Activated CD4-positive, alpha-beta memory T cell treated with anti-CD3 and anti-CD28 coated beads, Interleukin-2, amount 10 ng/mL, durations not matched to agents 7 days and 5 days (primary cell): ENCODE results near the gene SPDYE4. TPM values are rescaled to one million over a fixed set of nuclear protein-coding genes. Genes with fewer than 3 reads are reported as not detected.

Source experiments
- CTCF ChIA-PET: fragments of 350-600 bp; sonication (Branson Sonifier 250); formaldehyde crosslinking; loops from one replicate; lab custom pipeline; 2021; ENCODE audit warnings: antibody characterized with exemption, inconsistent platforms; lab: Charles Lee
- POLR2A ChIA-PET: fragments of 350-600 bp; sonication (Branson Sonifier 250); formaldehyde crosslinking; loops from one replicate; lab custom pipeline; 2021; ENCODE audit warnings: antibody characterized with exemption; lab: Charles Lee
- DNase-seq: peaks from one replicate; pipeline ENCODE4 v3.0.0-alpha.2; 2020
- H3K27ac Mint-ChIP-seq: one replicate; pipeline ENCODE4 v1.8.0; 2021; ENCODE audit warnings: mild to moderate bottlenecking, mixed read lengths
- H3K27me3 Mint-ChIP-seq: one replicate; pipeline ENCODE4 v1.8.0; 2021; ENCODE audit warnings: mixed read lengths
- H3K36me3 Mint-ChIP-seq: one replicate; pipeline ENCODE4 v1.8.0; 2021; ENCODE audit warnings: low read depth, mixed read lengths
- H3K4me1 Mint-ChIP-seq: one replicate; pipeline ENCODE4 v1.8.0; 2021; ENCODE audit warnings: mixed read lengths
- H3K4me3 Mint-ChIP-seq: one replicate; pipeline ENCODE4 v1.8.0; 2021; ENCODE audit warnings: mild to moderate bottlenecking, mixed read lengths
- H3K9me3 Mint-ChIP-seq: one replicate; pipeline ENCODE4 v1.8.0; 2021; ENCODE audit warnings: mixed read lengths
- total RNA-seq, 2 experiments: library from RNA; stranded (reverse); gene quantifications; one replicate each; pipeline ENCODE4 v1.2.3, GENCODE V29; 2021

Gene SPDYE4
- total RNA-seq, 2 experiments from 2014 or later, result not detected

DNA sequence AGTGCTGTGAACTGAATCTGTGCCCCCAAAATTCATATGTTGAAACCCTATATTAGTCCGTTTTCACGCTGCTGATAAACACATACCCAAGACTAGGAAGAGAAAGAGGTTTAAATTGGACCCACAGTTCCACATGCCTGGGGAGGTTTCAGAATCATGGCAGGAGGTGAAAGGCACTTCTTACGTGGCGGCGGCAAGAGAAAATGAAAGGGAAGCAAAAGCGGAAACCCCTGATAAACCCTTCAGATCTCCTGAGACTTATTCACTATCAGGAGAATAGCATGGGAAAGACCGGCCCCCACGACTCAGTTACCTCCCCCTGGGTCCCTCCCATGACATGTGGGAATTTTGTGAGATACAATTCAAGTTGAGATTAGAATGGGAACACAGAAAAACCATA, 3.7 kb upstream of the SPDYE4 start:
- Mint-ChIP-seq H3K27ac (no peak overlapping the region), H3K4me3 (no peak overlapping the region), H3K27me3 (peaks cover 18% of the 10 kb centered on the region), H3K36me3 (no peaks in the 10 kb centered on the region), H3K4me1 (no peaks in the 10 kb centered on the region), H3K9me3 (no peaks in the 10 kb centered on the region)
- ChIA-PET CTCF (no interaction called here), POLR2A (no interaction called here)
- DNase-seq, result no peak

DNA sequence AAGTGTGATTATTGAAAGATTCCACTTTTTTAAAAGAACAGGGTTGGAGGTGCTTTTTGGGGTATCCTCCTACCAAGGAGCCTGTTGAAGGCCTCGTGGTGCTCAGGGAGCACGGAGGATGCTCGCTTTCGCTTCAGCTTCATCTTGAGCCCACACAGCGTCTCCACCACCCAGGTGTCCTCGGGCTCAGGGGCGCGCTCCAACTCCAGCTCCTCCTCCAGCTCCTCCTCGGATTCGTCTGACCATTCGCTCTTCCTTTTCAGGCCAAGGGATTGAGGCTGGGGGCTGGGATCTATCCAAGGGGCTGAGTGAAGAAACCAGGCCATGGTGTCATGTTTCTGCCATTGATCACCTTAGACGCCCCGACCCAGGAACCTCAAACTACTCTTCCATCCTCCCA, 1.2 kb downstream of the SPDYE4 start:
- H3K4me1 Mint-ChIP-seq, result no peaks in the 10 kb centered on the region
- no peak for DNase-seq
- H3K9me3 Mint-ChIP-seq, result no peaks in the 10 kb centered on the region
- no peak overlapping the region for H3K27ac Mint-ChIP-seq
- H3K27me3 Mint-ChIP-seq, result peaks cover 21% of the 10 kb centered on the region
- CTCF ChIA-PET, result interaction anchor here (0.7 kb wide), 1 partner anchor 675 kb away, joined by 3 read pairs; no protein-coding TSS in a partner anchor
- no peaks in the 10 kb centered on the region for H3K36me3 Mint-ChIP-seq
- POLR2A ChIA-PET, result no interaction called here
- H3K4me3 Mint-ChIP-seq, result no peak overlapping the region

DNA sequence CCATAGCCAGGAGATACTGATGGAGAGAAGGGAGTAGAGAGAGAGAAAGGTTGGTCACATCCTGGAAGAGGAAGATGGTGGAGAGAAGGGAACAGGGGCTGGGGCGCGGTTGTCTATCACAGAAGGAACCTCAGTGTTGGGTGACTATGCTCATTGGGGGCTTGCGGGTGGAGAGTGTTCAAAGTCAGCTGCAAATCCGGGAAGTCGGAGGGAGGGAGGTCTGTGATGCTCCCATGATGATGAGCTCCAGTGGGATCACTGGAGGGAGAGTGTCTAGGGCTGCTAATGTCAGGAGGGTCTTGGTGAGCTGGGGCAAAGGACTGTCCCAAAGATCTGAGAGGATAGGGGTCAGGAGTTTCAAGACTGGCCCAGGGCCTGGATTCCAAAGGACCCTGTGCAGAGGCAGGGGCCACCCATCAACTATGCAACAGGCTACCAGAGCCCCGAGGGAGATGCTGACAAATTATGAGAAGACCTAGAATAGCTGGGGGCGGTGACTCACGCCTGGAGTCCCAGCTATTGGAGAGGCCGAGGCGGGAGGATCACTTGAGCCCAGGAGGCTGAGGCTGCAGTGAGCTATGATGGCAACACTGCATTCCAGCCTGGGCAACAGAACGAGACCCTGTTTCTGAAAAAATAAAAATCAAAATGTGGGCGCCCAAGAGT, 2.6 kb downstream of the SPDYE4 start:
- ChIA-PET CTCF (interaction anchor here (0.6 kb wide), 1 partner anchor 163 kb away, joined by 3 read pairs; no protein-coding TSS in a partner anchor), POLR2A (no interaction called here)
- peaks cover 13% of the 10 kb centered on the region for H3K27me3 Mint-ChIP-seq
- no peak overlapping the region for H3K27ac Mint-ChIP-seq
- H3K4me1 Mint-ChIP-seq, result no peaks in the 10 kb centered on the region
- no peak for DNase-seq
- no peaks in the 10 kb centered on the region for H3K36me3 Mint-ChIP-seq
- no peak overlapping the region for H3K4me3 Mint-ChIP-seq
- no peaks in the 10 kb centered on the region for H3K9me3 Mint-ChIP-seq

DNA sequence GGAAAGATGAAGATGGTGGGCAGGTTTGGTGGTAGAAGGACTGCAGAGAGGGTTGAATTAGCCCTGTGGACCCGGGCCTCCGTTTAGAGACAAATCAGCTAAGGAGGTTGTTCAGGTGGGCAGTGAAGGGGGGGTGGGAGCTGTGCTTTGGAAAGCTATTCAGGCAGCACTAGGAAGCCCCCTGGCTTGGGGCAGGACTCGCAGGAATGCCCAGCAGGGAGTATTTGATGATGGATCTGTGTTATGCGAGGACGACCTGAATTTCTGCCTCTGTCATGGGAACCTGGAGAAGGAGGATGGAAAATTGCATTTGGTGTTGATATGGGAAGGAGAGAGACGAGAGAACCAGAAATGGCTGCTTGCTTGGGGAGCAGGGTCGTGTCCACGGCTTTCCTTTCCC, 3.5 kb downstream of the SPDYE4 start:
- Mint-ChIP-seq H3K27ac (no peak overlapping the region), H3K9me3 (no peaks in the 10 kb centered on the region), H3K4me1 (no peaks in the 10 kb centered on the region), H3K4me3 (no peak overlapping the region), H3K27me3 (peaks cover 13% of the 10 kb centered on the region), H3K36me3 (no peaks in the 10 kb centered on the region)
- POLR2A ChIA-PET, result no interaction called here
- no peak for DNase-seq
- CTCF ChIA-PET, result interaction anchor here (0.9 to 1.6 kb wide), 3 partner anchors 8 to 243 kb away, joined by 3 to 4 read pairs (median 4); no protein-coding TSS in a partner anchor

DNA sequence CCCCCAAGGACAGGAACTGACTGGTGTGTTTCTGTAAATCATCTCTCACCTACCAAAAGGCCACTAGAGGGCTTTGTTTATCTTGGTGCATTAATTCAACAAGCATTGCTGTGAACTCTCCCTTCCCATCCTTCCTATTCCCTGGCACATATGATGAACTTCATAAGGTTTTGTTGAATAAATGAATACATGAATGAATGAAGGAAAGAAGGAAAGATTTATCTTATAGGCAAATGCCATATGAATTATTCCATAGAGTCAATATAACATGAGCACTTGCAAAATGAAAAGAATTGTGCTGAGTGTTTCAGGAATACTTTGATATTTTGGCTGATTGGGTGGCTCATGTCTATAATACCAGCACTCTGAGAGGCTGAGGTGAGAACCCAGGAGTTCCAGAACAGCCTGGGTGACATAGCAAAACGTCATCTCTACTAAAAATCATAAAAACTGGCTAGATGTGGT, 4.3 kb downstream of the SPDYE4 start:
- DNase-seq, result no peak
- Mint-ChIP-seq H3K27me3 (peaks cover 14% of the 10 kb centered on the region), H3K36me3 (no peaks in the 10 kb centered on the region), H3K9me3 (no peaks in the 10 kb centered on the region), H3K27ac (no peak overlapping the region), H3K4me1 (no peaks in the 10 kb centered on the region), H3K4me3 (no peak overlapping the region)
- POLR2A ChIA-PET, result no interaction called here
- CTCF ChIA-PET, result interaction anchor here (0.9 to 1.6 kb wide), 4 partner anchors 8 to 244 kb away, joined by 3 to 12 read pairs (median 4); no protein-coding TSS in a partner anchor

DNA sequence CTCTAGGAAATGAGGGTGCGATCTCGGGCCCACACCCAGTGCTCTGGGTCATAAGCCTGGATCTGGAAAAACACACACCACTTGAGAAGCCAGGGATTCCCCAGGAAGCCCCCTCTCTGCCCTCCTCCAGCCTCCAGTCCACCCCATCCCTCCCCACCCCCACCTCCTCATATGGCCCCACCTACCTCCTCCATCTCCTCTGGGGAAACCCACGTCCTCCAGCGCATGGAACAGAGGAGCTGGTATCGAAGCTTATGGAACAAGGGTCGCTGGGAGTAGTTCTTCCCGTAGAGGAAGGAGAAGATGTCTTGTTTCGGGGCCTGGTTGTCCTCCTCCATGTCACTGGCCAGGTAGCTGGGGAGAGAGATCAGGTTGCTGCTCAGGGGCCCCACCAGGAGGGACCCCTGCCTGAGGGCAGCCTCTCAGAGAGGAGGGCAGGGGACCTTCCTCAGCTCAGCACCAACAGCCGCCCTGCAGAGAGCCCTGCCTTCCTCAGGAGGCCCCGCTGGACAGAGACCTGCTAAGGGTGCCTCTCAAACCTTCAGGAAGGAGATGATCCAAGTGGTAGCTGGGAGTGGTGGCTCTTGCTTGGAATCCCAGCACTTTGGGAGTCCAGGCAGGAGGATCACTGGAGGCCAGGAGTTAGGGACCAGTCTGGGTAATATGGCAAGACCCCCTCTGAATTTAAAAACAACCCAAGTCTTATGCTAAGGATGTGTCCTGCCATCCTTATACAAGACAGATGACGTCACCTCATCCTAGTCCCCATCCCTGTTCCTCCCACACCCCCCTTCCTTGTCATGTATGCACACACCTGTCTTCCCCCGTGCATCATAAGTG, 5.0 kb downstream of the SPDYE4 start:
- H3K4me1 Mint-ChIP-seq, result no peaks in the 10 kb centered on the region
- H3K9me3 Mint-ChIP-seq, result no peaks in the 10 kb centered on the region
- H3K27ac Mint-ChIP-seq, result no peak overlapping the region
- peaks cover 14% of the 10 kb centered on the region for H3K27me3 Mint-ChIP-seq
- no peak overlapping the region for H3K4me3 Mint-ChIP-seq
- POLR2A ChIA-PET, result no interaction called here
- no peaks in the 10 kb centered on the region for H3K36me3 Mint-ChIP-seq
- no peak for DNase-seq
- CTCF ChIA-PET, result interaction anchor here (1.2 to 1.6 kb wide), 3 partner anchors 32 to 245 kb away, joined by 3 to 12 read pairs (median 3); no protein-coding TSS in a partner anchor

DNA sequence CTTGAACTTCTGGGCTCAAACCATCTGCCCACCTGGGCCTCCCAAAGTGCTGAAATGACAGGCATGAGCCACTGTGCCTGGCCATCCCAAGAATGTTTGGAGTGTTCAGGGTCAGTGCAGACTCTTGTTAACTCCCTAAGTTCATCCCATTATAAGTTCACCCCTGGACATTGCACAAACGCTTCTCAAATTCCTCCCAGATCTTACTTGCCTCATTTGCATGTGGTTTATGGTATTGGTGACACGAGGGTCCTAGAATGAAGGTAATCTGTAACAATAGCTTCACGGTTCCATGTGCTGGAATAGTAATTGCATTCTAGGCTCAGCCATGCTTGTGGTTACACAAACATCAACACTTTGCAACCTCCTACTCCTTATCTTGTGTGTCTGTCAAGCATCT, 8.7 kb downstream of the SPDYE4 start:
- no peaks in the 10 kb centered on the region for H3K36me3 Mint-ChIP-seq

DNA sequence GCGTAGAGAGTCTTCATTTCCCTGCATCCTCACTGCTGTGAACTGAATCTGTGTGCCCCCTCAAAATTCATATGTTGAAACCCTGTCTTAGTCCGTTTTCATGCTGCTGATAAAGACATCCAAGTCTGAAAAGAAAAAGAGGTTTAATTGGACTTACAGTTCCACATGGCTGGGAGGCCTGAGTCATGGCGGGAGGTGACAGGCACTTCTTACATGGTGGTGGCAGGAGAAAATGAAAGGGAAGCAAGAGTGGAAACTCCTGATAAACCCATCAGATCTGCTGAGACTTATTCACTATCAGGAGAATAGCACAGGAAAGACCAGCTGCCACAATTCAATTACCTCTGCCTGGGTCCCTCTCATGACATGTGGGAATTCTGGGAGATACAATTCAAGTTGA, 10.6 kb downstream of the SPDYE4 start:
- H3K36me3 Mint-ChIP-seq, result no peaks in the 10 kb centered on the region
- no peak overlapping the region for H3K4me3 Mint-ChIP-seq
- no peak overlapping the region for H3K27ac Mint-ChIP-seq
- peaks cover 7% of the 10 kb centered on the region for H3K27me3 Mint-ChIP-seq
- H3K9me3 Mint-ChIP-seq, result no peaks in the 10 kb centered on the region
- peaks cover 10% of the 10 kb centered on the region for H3K4me1 Mint-ChIP-seq
- CTCF ChIA-PET, result interaction anchor here (1.4 to 3.8 kb wide), 3 partner anchors 38 to 365 kb away, joined by 4 to 34 read pairs (median 9); partner anchors contain the start of gene RPL26
- DNase-seq, result no peak
- POLR2A ChIA-PET, result no interaction called here

More for the DNA sequence above, 8.7 kb downstream of the SPDYE4 start:
- POLR2A ChIA-PET, result no interaction called here
- DNase-seq, result no peak
- H3K27ac Mint-ChIP-seq, result no peak overlapping the region
- CTCF ChIA-PET, result interaction anchor here (2.3 kb wide), 1 partner anchor 340 kb away, joined by 6 read pairs; no protein-coding TSS in a partner anchor
- no peak overlapping the region for H3K4me3 Mint-ChIP-seq
- H3K27me3 Mint-ChIP-seq, result peaks cover 9% of the 10 kb centered on the region
- H3K9me3 Mint-ChIP-seq, result no peaks in the 10 kb centered on the region
- peaks cover 6% of the 10 kb centered on the region for H3K4me1 Mint-ChIP-seq

DNA sequence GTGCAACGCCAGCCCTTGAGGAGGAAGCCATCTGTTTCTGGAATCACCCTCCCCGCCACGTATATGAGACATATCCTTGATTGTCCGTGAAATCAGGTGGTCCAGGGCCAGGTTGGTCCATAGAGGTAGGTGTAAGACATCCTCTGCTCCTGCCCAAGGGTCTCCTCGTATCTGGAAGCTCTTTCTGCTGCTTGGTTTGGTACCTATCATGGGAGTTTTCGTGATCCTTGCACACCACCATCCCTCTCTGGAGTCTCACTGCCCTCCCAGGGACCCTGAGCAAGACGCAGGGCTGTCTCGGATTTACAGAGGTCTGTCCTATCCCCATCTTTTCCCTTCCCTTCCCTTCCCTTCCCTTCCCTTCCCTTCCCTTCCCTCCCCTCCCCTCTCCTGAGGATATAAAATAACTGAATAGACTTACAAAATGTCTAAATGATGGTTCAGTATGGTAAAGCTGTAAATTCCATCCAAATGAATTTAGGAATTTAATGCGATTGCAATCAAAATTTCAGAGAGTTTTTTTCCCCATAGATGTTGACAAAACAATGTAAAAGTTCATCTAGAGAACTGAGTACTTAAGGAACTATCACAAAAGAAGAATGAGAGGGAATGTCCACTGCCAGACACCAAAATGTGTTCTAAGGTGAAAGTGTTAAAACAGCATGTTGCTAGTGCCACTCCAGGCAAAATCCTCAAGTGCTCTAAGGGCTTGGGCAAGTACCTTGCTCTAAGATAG, 11.7 kb downstream of the SPDYE4 start:
- Mint-ChIP-seq H3K4me3 (peak overlapping the region; percentile 83), H3K9me3 (no peaks in the 10 kb centered on the region), H3K4me1 (peaks cover 10% of the 10 kb centered on the region), H3K36me3 (no peaks in the 10 kb centered on the region), H3K27ac (peak overlapping the region; percentile 73), H3K27me3 (peaks cover 7% of the 10 kb centered on the region)
- ChIA-PET POLR2A (interaction anchor here (1.0 to 1.5 kb wide), 4 partner anchors 148 to 497 kb away, joined by 3 to 8 read pairs (median 4); partner anchors contain the start of gene PFAS), CTCF (interaction anchor here (0.7 to 3.8 kb wide), 17 partner anchors 8 to 652 kb away, joined by 3 to 34 read pairs (median 4); partner anchors contain the start of genes KRABD2, RPL26 and SLC25A35)
- no peak for DNase-seq

DNA sequence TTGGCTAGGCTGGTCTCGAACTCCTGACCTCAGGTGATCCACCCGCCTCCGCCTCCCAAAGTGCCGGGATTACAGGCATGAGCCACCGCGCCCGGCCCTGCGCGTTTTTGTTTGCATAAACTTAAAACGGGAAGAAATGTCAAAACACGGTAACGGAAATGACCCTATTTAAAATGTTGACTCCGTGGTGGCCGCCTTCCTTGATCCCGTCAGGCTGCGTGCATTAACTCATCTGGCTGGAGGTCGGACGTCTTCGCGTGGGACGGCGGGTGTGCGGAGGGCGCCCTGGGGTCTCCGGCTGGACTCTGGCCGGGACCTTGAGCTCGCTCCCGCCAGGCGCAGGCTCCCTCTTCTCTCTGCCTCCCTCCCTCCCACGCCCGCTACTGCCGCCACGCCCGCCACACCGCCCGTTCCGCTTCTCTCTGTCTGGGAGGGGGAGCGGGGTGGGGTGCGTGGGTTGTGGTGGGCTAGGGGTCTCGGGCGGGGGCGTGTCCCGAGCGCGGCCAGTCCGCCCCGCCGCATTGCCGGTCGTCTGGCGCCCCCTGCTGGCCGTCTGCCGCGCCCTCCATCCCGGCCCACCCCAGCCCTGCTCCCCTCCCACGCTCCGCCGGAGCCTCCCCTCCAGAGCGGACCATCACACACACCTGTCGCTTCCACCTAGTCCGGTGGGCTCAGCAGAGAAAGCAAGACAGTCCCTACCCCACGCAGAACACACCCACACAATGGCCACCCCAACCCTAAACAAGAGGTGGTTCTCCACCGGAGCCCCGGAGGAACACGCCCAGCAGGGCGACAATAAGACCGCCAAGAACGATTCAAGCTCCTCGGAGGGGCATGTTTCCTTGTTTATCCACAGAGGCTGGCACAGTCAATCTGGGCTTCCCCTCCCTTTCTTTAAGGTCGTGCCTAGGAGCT, 12.5 kb downstream of the SPDYE4 start:
- peak; percentile 78 for DNase-seq
- ChIA-PET CTCF (interaction anchor here (0.6 to 3.8 kb wide), 21 partner anchors 9 to 651 kb away, joined by 3 to 34 read pairs (median 4); partner anchors contain the start of genes KRABD2 and RPL26), POLR2A (interaction anchor here (1.0 to 1.5 kb wide), 5 partner anchors 149 to 496 kb away, joined by 3 to 8 read pairs (median 4); partner anchors contain the start of gene PFAS)
- Mint-ChIP-seq H3K27me3 (peaks cover 7% of the 10 kb centered on the region), H3K4me3 (peak overlapping the region; percentile 83), H3K27ac (peak overlapping the region; percentile 86), H3K4me1 (peaks cover 12% of the 10 kb centered on the region), H3K9me3 (no peaks in the 10 kb centered on the region), H3K36me3 (no peaks in the 10 kb centered on the region)

DNA sequence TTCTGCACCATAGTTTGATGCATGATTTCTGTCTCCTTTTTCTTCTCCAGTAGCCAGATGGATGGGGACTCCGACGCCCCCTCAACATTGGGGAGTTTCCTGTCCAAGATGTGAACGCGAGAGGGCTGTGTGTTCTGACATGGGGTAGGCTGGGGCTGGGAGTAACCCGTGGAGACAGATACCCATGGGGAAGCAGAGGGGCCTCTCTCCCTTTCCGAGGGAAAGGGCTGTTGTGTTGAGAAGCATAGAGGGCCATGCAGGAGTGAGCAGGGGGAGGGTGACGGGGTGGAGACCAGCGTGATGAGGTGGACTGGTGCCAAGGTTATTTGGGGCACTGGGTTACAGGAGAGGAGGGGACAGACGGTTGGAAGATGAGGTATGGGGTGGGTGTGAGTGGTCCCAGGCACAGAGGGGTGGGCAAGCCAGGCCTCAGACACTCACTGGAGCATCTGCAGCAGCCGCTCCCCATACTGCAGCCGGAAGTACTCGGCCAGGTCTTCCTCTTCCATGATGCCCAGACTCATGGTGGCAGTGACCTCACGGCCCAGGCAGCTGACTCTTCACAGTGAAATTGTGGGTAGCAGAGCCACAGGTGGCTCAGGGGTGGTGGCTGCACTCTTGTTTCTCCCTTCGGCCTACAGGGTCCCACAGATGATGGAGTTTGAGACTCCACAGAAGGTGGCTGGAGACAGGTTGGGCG, 14.1 kb downstream of the SPDYE4 start:
- no peak for DNase-seq
- Mint-ChIP-seq H3K9me3 (no peaks in the 10 kb centered on the region), H3K4me3 (peak overlapping the region; percentile 48), H3K27me3 (peaks cover 5% of the 10 kb centered on the region), H3K4me1 (peaks cover 24% of the 10 kb centered on the region), H3K27ac (peak overlapping the region; percentile 54), H3K36me3 (no peaks in the 10 kb centered on the region)
- ChIA-PET CTCF (no interaction called here), POLR2A (no interaction called here)
